GM15510 (cell line): ENCODE results near the gene PTGDS.

Experiments used
- POLR2A ChIP-seq: IDR thresholded peaks from 3 replicates; pipeline ENCODE4 v1.6.1; 2011; ENCODE audit warnings: borderline replicate concordance; ENCODE audit not compliant: insufficient read length; ENCODE audit errors: extremely low read depth

The PTGDS gene

GRCh38 chr9:136996361-136997292 is 19.3 kb downstream of the PTGDS start, which contains the start of gene CLIC3:
Gene CLIC3, minus strand, starts transcription at chr9:136996568. Its CDS starts 25 bp downstream, at chr9:136996543.
- TF ChIP-seq POLR2A: no peak

- no peak for TF ChIP-seq POLR2A
Measured at GRCh38 chr9:136997371-136997770, 20.1 kb downstream of the PTGDS start.

- no peak for TF ChIP-seq POLR2A
Measured at GRCh38 chr9:136997830-136998234, 20.5 kb downstream of the PTGDS start.

- TF ChIP-seq POLR2A: no peak
Measured at GRCh38 chr9:137000177-137000930, 23.1 kb downstream of the PTGDS start.

DNA sequence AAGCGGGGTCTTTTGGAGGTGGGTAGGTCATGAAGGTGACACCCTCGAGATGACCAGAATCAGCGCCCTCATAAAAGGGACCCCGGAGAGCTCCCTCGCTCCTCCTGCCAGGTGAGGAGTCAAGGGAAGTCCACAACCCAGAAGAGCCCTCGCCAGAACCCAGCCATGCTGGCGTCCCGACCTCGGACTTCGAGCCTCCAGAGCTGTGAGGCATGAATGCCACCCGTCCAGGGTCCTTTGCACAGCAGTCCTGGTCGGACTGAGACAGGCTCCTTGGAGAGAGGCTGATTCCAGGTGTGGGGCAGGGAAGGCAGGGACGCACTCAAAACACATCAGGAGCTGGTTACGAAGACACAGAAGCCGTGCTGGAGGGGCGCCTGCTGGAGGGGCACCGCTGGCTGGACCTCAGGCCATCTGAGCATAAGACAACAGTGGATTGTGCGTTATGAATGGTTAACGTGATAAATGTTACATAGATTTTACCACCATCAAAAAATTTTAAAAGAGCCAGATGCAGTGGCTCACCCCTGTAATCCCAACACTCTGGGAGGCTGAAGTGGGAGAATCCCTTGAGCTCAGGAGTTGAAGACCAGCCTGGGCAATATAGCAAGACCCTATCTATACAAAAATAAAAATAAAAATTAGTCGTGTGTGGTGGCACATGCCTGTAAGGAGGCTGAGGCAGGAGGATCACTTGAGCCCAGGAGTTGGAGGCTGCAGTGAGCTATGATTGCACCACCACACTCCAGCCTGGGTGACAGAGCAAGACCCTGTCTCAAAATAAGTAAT is 24.7 kb downstream of the PTGDS start:
- TF ChIP-seq POLR2A: no peak

- TF ChIP-seq POLR2A: no peak
Measured at GRCh38 chr9:137002646-137003041, 25.3 kb downstream of the PTGDS start.

DNA sequence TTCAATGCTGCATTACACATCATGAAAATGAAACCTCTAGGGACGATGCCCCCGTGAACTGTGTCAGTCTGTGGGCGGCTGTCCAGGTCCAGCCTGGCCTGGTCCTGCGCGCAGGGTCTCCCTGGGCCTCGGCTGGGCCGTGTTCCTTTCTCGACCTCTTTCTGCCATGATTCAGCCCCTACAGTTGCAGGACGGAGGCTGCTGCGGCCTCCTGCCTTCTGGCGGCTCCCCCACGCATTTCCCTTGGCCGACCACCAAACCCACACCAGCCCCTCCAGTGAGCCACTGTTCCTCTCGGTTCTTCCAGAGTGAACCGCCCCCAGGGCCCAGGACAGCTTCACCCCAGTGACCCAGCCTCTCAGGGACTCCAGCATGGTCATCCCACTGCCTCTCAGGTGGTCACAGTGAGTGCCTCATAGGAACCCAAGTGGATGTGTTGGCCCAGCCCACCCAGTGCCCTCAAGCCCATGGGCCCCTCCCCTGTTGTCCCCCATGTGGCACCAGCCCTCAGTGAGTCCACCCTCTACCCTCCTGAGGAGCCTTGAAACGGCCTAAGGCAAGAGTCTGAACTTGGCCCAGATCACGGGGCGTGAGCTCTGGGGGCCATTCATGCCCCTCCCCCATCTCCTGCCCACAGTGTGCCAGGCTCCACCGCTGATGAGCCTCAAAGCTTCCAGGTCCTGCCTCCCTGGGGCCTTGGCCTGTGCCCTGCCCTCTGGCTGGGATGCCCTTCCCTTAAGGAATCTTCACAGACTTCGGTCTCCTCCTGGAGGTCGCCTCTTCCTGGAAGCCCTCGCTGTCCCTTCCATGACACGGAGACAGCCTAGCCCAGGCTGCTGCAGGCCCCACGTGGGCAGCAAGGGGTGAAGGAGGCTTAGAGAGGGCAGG is 29.1 kb downstream of the PTGDS start:
- no peak for TF ChIP-seq POLR2A

DNA sequence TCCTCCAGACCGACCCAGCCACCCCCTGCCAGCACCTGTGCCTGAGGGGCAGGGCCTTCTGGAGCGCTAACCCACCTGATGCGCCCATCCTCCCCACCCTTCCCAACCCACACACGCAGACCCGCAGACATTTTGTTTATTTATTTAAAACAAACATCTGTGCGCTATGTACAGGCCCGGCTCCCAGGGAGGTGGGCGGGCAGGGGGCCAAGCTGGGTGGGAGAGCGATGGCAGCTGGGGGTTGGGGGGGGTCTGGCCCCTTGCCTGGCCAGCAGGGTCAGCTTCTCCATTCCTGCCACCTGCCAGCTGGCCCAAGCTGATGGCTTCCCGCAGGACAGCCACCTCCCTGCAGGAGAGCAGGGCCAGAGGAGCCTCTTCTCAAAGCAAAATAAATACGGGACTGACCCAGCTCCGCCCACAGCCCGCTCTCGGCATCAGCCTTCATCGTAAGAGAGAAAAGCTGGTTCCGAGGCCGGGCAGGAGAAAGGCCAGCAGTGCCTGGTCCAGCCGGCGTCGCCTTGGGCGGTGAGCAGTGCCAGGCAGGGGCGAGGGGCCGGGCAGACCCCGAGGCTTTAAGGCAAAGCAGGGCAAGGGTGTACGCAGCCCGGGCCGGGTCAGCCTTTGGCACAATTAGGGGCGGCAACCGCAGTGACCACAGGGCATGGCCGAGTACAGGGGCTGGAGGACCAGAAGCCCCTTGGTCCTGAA is 30.0 kb downstream of the PTGDS start:
- no peak for TF ChIP-seq POLR2A

- TF ChIP-seq POLR2A: no peak
Measured at GRCh38 chr9:137007816-137008270, 30.5 kb downstream of the PTGDS start.

GRCh38 chr9:137008312-137008711 is 31.0 kb downstream of the PTGDS start:
- no peak for TF ChIP-seq POLR2A

DNA sequence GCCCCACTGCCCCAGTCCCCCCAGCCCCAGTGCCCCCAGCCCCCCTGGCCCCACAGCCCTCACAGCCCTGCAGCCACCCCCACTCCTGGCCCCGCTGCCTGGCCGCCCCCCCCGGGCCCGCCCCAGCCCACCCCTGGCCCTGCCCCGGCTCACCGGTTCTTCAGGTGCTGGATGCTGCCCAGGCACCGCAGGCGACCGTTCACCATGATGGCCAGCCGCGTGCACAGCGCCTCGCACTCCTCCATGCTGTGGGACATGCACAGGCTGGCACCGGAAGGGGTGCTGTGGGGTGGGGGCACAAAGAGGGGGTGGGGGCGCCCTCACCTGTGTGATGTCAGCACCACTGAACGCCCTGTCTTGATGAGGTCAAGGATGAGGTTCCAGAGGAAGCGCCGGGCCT is 31.9 kb downstream of the PTGDS start:
- TF ChIP-seq POLR2A: no peak

GRCh38 chr9:137009938-137010732 is 32.8 kb downstream of the PTGDS start:
- TF ChIP-seq POLR2A: no peak
